Endothelial cell (in vitro differentiated cells): ENCODE measurements around the gene FST. TPM values are rescaled to one million over a fixed set of nuclear protein-coding genes. Genes with fewer than 3 reads are reported as not detected.

Experiments
- DNase-seq: peaks from one replicate; pipeline ENCODE4 v3.0.0; 2021; ENCODE audit warnings: low spot score
- H3K27ac Mint-ChIP-seq: one replicate; pipeline ENCODE4 v1.8.0; 2021; ENCODE audit warnings: mixed read lengths, inconsistent platforms; ENCODE audit not compliant: unreplicated experiment
- H3K27me3 Mint-ChIP-seq: one replicate; pipeline ENCODE4 v1.8.0; 2021; ENCODE audit warnings: mild to moderate bottlenecking, moderate library complexity, mixed read lengths, inconsistent platforms; ENCODE audit not compliant: unreplicated experiment
- H3K36me3 Mint-ChIP-seq: one replicate; pipeline ENCODE4 v1.8.0; 2021; ENCODE audit warnings: mild to moderate bottlenecking, low read depth, mixed read lengths, inconsistent platforms; ENCODE audit not compliant: unreplicated experiment
- H3K4me1 Mint-ChIP-seq: one replicate; pipeline ENCODE4 v1.8.0; 2021; ENCODE audit warnings: mild to moderate bottlenecking, mixed read lengths, inconsistent platforms; ENCODE audit not compliant: unreplicated experiment
- H3K4me3 Mint-ChIP-seq: one replicate; pipeline ENCODE4 v1.8.0; 2021; ENCODE audit warnings: mild to moderate bottlenecking, mixed read lengths, inconsistent platforms; ENCODE audit not compliant: unreplicated experiment
- H3K9me3 Mint-ChIP-seq: one replicate; pipeline ENCODE4 v1.8.0; 2021; ENCODE audit warnings: mixed read lengths, inconsistent platforms; ENCODE audit not compliant: unreplicated experiment
- total RNA-seq: library from RNA; stranded (reverse); fragmentation: NEBNext Ultra II Directional; extraction: Animal tissue kit (Norgen Biotek cat#: 25700); gene quantifications from one replicate; pipeline ENCODE4 v1.2.1, GENCODE V29; 2021; ENCODE audit not compliant: unreplicated experiment
- TF ChIP-seq, protein P1 (sequence below): fragments of 200-600 bp; sonication (generic); IDR thresholded peaks from one replicate; pipeline ENCODE4 v1.5.0; 2021; ENCODE audit warnings: antibody characterized with exemption; ENCODE audit not compliant: unreplicated experiment

FST gene
- total RNA-seq, 1 donor from 2014 or later, result 3.3 TPM

DNA sequence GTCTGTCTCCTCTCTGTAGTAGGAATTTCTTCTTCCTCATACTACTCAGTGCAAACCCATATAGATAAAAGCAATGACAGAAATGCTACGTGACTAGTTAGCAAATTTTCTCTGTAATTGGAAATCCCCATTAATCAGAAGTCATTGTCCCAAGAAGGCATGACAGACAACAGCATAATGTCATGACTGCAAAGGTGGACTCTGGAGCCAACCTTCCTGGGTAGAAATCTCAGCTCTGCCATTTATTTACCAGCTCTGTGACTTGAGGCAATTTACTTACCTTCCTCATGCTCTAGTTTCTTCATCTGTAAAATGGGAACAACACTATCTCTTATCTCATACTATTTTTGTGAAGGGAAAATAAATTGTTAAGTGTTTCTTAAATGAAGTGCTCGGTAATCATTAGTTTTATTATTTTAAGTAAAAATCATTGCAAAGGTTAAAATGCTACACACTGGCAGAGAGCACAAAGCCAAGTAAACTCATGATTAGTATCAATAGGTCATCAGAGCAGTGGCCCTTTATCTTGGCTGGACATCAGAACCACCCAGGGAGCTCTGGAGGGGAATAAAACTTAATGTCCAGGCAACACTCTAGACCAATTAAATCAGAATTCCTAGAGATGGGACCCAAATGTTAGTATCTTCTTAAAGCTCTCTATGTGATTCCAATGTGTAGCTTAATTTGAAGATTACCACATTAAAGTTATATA is 43.8 kb upstream of the FST start:
- no peaks in the 10 kb centered on the region for H3K9me3 Mint-ChIP-seq
- no peaks in the 10 kb centered on the region for H3K27me3 Mint-ChIP-seq
- TF ChIP-seq, protein P1, sequence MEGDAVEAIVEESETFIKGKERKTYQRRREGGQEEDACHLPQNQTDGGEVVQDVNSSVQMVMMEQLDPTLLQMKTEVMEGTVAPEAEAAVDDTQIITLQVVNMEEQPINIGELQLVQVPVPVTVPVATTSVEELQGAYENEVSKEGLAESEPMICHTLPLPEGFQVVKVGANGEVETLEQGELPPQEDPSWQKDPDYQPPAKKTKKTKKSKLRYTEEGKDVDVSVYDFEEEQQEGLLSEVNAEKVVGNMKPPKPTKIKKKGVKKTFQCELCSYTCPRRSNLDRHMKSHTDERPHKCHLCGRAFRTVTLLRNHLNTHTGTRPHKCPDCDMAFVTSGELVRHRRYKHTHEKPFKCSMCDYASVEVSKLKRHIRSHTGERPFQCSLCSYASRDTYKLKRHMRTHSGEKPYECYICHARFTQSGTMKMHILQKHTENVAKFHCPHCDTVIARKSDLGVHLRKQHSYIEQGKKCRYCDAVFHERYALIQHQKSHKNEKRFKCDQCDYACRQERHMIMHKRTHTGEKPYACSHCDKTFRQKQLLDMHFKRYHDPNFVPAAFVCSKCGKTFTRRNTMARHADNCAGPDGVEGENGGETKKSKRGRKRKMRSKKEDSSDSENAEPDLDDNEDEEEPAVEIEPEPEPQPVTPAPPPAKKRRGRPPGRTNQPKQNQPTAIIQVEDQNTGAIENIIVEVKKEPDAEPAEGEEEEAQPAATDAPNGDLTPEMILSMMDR, result no peak
- no peaks in the 10 kb centered on the region for H3K36me3 Mint-ChIP-seq
- no peak for DNase-seq
- H3K4me1 Mint-ChIP-seq, result no peaks in the 10 kb centered on the region
- H3K4me3 Mint-ChIP-seq, result no peak overlapping the region
- no peak overlapping the region for H3K27ac Mint-ChIP-seq

DNA sequence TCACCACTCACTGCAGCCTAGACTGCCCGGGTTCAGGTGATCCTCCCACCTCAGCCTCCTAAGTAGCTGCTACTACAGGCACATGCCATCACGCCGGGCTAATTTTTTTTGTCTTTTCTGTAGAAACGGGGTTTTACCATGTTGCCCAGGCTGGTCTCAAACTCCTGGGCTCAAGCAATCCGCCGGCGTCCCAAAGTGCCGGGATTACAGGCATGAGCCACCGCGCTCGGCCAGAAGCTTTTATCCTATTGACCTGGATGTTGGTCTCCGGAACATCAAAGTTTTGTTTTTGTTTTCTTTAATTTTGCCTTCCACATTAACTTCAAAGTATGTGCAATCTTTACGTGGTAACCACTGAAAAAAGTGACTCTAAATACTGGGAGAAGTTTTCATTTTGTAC is 42.4 kb upstream of the FST start:
- H3K27ac Mint-ChIP-seq, result no peak overlapping the region
- no peaks in the 10 kb centered on the region for H3K36me3 Mint-ChIP-seq
- no peak for DNase-seq
- TF ChIP-seq, protein P1, result no peak
- H3K27me3 Mint-ChIP-seq, result no peaks in the 10 kb centered on the region
- H3K4me3 Mint-ChIP-seq, result no peak overlapping the region
- no peaks in the 10 kb centered on the region for H3K9me3 Mint-ChIP-seq
- H3K4me1 Mint-ChIP-seq, result no peaks in the 10 kb centered on the region

DNA sequence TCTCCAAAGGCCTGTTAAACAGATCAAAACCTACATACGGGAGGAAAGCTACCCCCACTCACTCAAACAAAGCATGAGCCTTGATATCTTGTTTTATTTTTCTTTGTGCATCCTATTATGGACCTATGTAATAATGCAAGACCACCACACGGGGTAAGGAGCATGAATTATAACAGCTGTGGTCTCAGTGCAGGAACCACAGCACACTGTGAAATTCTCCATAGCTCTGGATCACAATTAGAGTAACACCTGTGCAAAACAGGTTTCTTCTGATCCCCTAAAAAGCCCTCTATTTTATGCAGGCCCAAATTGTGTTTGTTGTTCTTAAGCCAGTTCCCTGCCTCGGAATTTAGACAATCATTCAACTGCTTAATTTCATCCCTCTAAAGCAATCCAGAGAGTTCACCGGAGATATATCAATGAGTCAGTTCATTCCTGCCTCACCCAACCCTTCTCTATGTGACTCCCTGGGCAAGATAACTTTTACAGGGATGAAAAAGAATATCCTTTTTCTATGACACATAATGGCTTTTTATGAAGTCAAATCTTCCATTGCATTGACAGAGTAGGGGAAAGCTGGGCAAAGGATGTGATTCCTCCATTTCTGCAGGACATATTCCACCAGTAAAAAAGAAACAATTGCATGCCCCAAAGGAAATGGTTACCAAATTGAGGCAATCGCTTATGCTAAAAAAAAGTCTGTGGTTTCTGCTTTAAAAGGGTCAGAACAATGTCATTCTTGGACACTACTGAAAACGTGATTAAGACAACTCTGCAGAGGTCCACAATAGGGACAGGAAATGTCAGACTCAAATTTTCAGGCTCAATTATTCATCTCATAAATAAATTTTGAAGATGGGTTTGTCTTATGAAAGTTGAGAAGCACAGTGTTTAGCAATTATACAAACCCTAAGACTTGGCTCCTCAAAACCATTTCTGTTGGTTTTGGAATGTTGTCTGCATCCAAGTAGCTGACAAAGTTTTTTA is 41.6 kb upstream of the FST start:
- TF ChIP-seq, protein P1, result no peak
- H3K9me3 Mint-ChIP-seq, result no peaks in the 10 kb centered on the region
- no peaks in the 10 kb centered on the region for H3K4me1 Mint-ChIP-seq
- no peak for DNase-seq
- no peak overlapping the region for H3K4me3 Mint-ChIP-seq
- H3K27ac Mint-ChIP-seq, result no peak overlapping the region
- no peaks in the 10 kb centered on the region for H3K36me3 Mint-ChIP-seq
- H3K27me3 Mint-ChIP-seq, result no peaks in the 10 kb centered on the region

DNA sequence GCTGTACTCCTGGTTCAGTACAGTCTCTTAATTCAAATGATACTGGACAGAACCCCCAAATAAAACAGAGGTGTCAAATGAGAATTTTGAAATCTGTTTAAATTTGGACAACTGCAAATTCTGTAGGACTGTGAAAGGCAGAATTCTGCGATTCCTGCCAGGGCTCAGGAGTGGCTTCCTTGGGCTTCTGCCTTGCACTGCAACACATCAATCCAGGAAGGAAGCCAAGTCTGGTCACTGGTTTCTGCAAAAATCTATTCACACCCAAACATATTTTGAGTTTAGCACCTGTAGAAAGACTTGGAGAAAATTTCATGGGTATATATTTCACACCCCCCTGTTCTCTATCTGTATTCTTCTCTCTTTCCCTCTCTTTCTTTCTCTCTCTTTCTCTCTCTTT is 37.5 kb upstream of the FST start:
- no peak for DNase-seq
- Mint-ChIP-seq H3K4me1 (no peaks in the 10 kb centered on the region), H3K4me3 (no peak overlapping the region), H3K27ac (no peak overlapping the region), H3K9me3 (no peaks in the 10 kb centered on the region), H3K27me3 (no peaks in the 10 kb centered on the region), H3K36me3 (no peaks in the 10 kb centered on the region)
- TF ChIP-seq, protein P1, result no peak

DNA sequence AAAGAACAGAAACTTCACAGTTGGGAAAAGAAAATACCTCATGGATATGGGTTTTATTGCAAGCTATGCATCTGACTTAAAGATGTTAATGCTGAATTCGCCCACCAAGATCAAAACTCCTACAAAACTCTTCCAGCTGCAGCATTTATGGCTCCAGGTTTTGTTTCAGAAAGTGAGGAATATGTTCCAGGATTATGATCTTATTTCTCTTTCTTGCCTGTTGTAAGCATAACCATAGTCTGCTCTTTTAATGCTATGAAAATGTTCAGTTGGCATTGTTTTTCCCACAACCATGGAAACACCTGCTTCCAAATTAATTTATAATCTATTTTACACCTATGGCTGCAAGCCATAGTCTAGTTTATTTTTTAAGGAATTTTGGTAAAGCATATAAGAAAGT is 34.9 kb upstream of the FST start:
- Mint-ChIP-seq H3K9me3 (no peaks in the 10 kb centered on the region), H3K27me3 (no peaks in the 10 kb centered on the region), H3K27ac (no peak overlapping the region), H3K36me3 (no peaks in the 10 kb centered on the region), H3K4me1 (no peaks in the 10 kb centered on the region), H3K4me3 (no peak overlapping the region)
- TF ChIP-seq, protein P1, result no peak
- DNase-seq, result no peak
